Esophagus muscularis mucosa (tissue), 4 donors: ENCODE results near the gene PNPLA1. TPM values are rescaled to one million over a fixed set of nuclear protein-coding genes. Genes with fewer than 3 reads are reported as not detected.

Experiments
- DNase-seq: peaks from one replicate; pipeline ENCODE4 v3.0.0-alpha.2; 2017; ENCODE audit errors: extremely low spot score
- H3K27ac ChIP-seq, 4 donors: fragments of 200-600 bp; sonication (generic); replicated peaks in 1 of 4; 1 replicate in 3 of 4; 2 replicates in 1 of 4; pipeline ENCODE4 v1.5.1; 2016 to 2019; ENCODE audit warnings: mild to moderate bottlenecking in 1 of 4
- H3K27me3 ChIP-seq, 4 donors: fragments of 200-600 bp; sonication (generic); one replicate each; pipeline versions ENCODE4 v1.5.1 to v1.6.0; 2016 to 2019
- H3K36me3 ChIP-seq, 4 donors: fragments of 200-600 bp; sonication (generic); one replicate each; pipeline ENCODE4 v1.5.1; 2016 to 2019
- H3K4me1 ChIP-seq, 4 donors: fragments of 200-600 bp; sonication (generic); one replicate each; pipeline ENCODE4 v1.5.1; 2016 to 2019
- H3K4me3 ChIP-seq, 4 donors: fragments of 200-600 bp; sonication (generic); 1 replicate in 2 of 4; 2 replicates in 2 of 4; pipeline ENCODE4 v1.5.1; 2016 to 2019; ENCODE audit warnings: mild to moderate bottlenecking in 4 of 4, moderate library complexity in 1 of 4
- H3K9me3 ChIP-seq, 4 donors: fragments of 200-600 bp; sonication (generic); 1 replicate in 3 of 4; 2 replicates in 1 of 4; pipeline ENCODE4 v1.5.1; 2016 to 2019
- CTCF ChIP-seq, 3 experiments: fragments of 200-600 bp in 2 of 3; fragments of 450-650 bp in 1 of 3; sonication (generic) in 2 of 3; IDR thresholded peaks; one replicate each; pipeline ENCODE4 v1.5.1; 2017 to 2019; ENCODE audit warnings: antibody characterized with exemption in 3 of 3, mild to moderate bottlenecking in 2 of 3, moderate library complexity in 1 of 3
- EP300 ChIP-seq: sonication (generic); formaldehyde crosslinking; IDR thresholded peaks from one replicate; pipeline ENCODE4 v1.6.1; 2017; ENCODE audit warnings: antibody characterized with exemption
- POLR2A ChIP-seq: fragments of 450-650 bp; IDR thresholded peaks from one replicate; pipeline ENCODE4 v1.6.1; 2017; ENCODE audit warnings: antibody characterized with exemption, moderate library complexity, mild to moderate bottlenecking, low read depth
- POLR2AphosphoS5 ChIP-seq, 2 donors: sonication (generic); formaldehyde crosslinking; IDR thresholded peaks; one replicate each; pipeline ENCODE4 v1.6.1; 2017; ENCODE audit warnings: antibody characterized with exemption in 2 of 2
- WGBS: methylation state at CpG from one replicate; pipeline ENCODE4 v1.1.5; 2018; 5-methylcytosine and 5-hydroxymethylcytosine counted together
- intact Hi-C: fragments of 100-400 bp; cut with DNase I; formaldehyde crosslinking; loops from one replicate; pipeline ENCODE4 v1.15.1; 2023
- total RNA-seq, 4 donors: library from RNA; depleted of rRNA; stranded (reverse); fragments of >200 nt; gene quantifications; one replicate each; pipeline versions ENCODE4 v1.1.0 to v1.2.1, GENCODE V29; 2016

The PNPLA1 gene
- total RNA-seq, 4 donors from 2014 or later = 0.33 TPM; not detected in 3

GRCh38 chr6:36229223-36229622 lies 40.6 kb upstream of the PNPLA1 start:
- WGBS = 94% methylated on average over 3 of the region's 5 CpGs
- H3K36me3 ChIP-seq = peaks cover 50 to 96% (median 82%) of the 10 kb centered on the region in 4 donors

GRCh38 chr6:36230371-36230770 lies 39.5 kb upstream of the PNPLA1 start:
- WGBS = 94% methylated on average over 11 of the region's 11 CpGs
- intact Hi-C loops = no loop called here
- Histone ChIP-seq H3K4me3 (no peak overlapping the region), H3K9me3 (no peaks in the 10 kb centered on the region), H3K27me3 (no peaks in the 10 kb centered on the region), H3K4me1 (no peaks in the 10 kb centered on the region), H3K27ac (no peak overlapping the region), H3K36me3 (peaks cover 45 to 85% (median 72%) of the 10 kb centered on the region in 4 donors)
- DNase-seq = no peak
- TF ChIP-seq EP300 (no peak), POLR2AphosphoS5 (IDR thresholded peaks at IDR 0.05) (no peak), POLR2A (no peak), CTCF (IDR thresholded peaks at IDR 0.05) (no peak)

More at GRCh38 chr6:36229223-36229622, 40.6 kb upstream of the PNPLA1 start:
- intact Hi-C loops = no loop called here
- H3K9me3 ChIP-seq = no peaks in the 10 kb centered on the region
- H3K4me3 ChIP-seq = no peak overlapping the region
- no peak for DNase-seq
- H3K27ac ChIP-seq = no peak overlapping the region
- TF ChIP-seq POLR2AphosphoS5 (IDR thresholded peaks at IDR 0.05) (no peak), EP300 (no peak), POLR2A (no peak), CTCF (IDR thresholded peaks at IDR 0.05) (no peak)
- H3K27me3 ChIP-seq = no peaks in the 10 kb centered on the region
- H3K4me1 ChIP-seq = no peaks in the 10 kb centered on the region

GRCh38 chr6:36232172-36232571 lies 37.7 kb upstream of the PNPLA1 start:
- H3K9me3 ChIP-seq = no peaks in the 10 kb centered on the region
- intact Hi-C loops = no loop called here
- H3K4me1 ChIP-seq = no peaks in the 10 kb centered on the region
- DNase-seq = no peak
- H3K27ac ChIP-seq = no peak overlapping the region
- H3K36me3 ChIP-seq = peaks cover 38 to 80% (median 65%) of the 10 kb centered on the region in 4 donors
- no peaks in the 10 kb centered on the region for H3K27me3 ChIP-seq
- WGBS = 75% methylated on average over 4 of the region's 4 CpGs
- TF ChIP-seq CTCF (IDR thresholded peaks at IDR 0.05) = no peak
- TF ChIP-seq POLR2A = no peak
- no peak for TF ChIP-seq EP300
- no peak for TF ChIP-seq POLR2AphosphoS5 (IDR thresholded peaks at IDR 0.05)
- H3K4me3 ChIP-seq = no peak overlapping the region

- no peak overlapping the region for H3K27ac ChIP-seq
- H3K27me3 ChIP-seq = no peaks in the 10 kb centered on the region
- H3K4me3 ChIP-seq = no peak overlapping the region
- no peak for DNase-seq
- intact Hi-C loops = no loop called here
- TF ChIP-seq EP300 (no peak), CTCF (IDR thresholded peaks at IDR 0.05) (no peak), POLR2AphosphoS5 (IDR thresholded peaks at IDR 0.05) (no peak), POLR2A (no peak)
- H3K36me3 ChIP-seq = peaks cover 15 to 49% (median 33%) of the 10 kb centered on the region in 4 donors
- no peaks in the 10 kb centered on the region for H3K4me1 ChIP-seq
- H3K9me3 ChIP-seq = no peaks in the 10 kb centered on the region
- 65% methylated on average over 3 of the region's 3 CpGs for WGBS
These were observed 34.6 kb upstream of the PNPLA1 start for GRCh38 chr6:36235309-36235708.

- no peak overlapping the region for H3K27ac ChIP-seq
- no peaks in the 10 kb centered on the region for H3K4me1 ChIP-seq
- no peak for DNase-seq
- intact Hi-C loops = no loop called here
- TF ChIP-seq POLR2A (no peak), EP300 (no peak), CTCF (IDR thresholded peaks at IDR 0.05) (no peak), POLR2AphosphoS5 (IDR thresholded peaks at IDR 0.05) (no peak)
- H3K36me3 ChIP-seq = peaks cover 9 to 43% (median 28%) of the 10 kb centered on the region in 4 donors
- H3K4me3 ChIP-seq = no peak overlapping the region
- H3K27me3 ChIP-seq = no peaks in the 10 kb centered on the region
- WGBS = 95% methylated on average over 17 of the region's 17 CpGs
- H3K9me3 ChIP-seq = no peaks in the 10 kb centered on the region
These were observed 34.0 kb upstream of the PNPLA1 start for GRCh38 chr6:36235862-36236261.
